Transverse colon (tissue), 4 donors: ENCODE data around the gene CYP4A11. TPM values are rescaled to one million over a fixed set of nuclear protein-coding genes. Genes with fewer than 3 reads are reported as not detected.
"Not testable (repeated sequence)": the region's sequence is repeated elsewhere in the genome, so short reads cannot be mapped to it uniquely, and the experiment has no call there.

Experiments
- DNase-seq: peaks from one replicate; pipeline ENCODE4 v3.0.0-alpha.2; 2019
- H3K27ac ChIP-seq, 4 donors: fragments of 200-600 bp; sonication (generic); 2 replicates each; pipeline ENCODE4 v1.5.1; 2016 to 2018; ENCODE audit warnings: inconsistent platforms in 4 of 4
- H3K27me3 ChIP-seq: fragments of 200-600 bp; sonication (generic); 2 replicates; pipeline ENCODE4 v1.5.1; 2017; ENCODE audit warnings: inconsistent platforms
- H3K36me3 ChIP-seq, 4 donors: fragments of 200-600 bp; sonication (generic); 2 replicates each; pipeline ENCODE4 v1.5.1; 2017 to 2019; ENCODE audit warnings: inconsistent platforms in 4 of 4
- H3K4me1 ChIP-seq, 4 donors: fragments of 200-600 bp; sonication (generic); 2 replicates each; pipeline ENCODE4 v1.5.1; 2017 to 2020; ENCODE audit warnings: inconsistent platforms in 4 of 4
- H3K4me3 ChIP-seq, 4 donors: fragments of 200-600 bp; sonication (generic); 1 replicate in 1 of 4; 2 replicates in 3 of 4; pipeline versions ENCODE4 v1.5.1 to v1.6.1; 2017 to 2019; ENCODE audit warnings: inconsistent platforms in 4 of 4
- H3K9me3 ChIP-seq, 2 donors: fragments of 200-600 bp; sonication (generic); 2 replicates each; pipeline ENCODE4 v1.5.1; 2017 to 2019; ENCODE audit warnings: inconsistent platforms in 2 of 2
- EP300 ChIP-seq: sonication (generic); formaldehyde crosslinking; IDR thresholded peaks from one replicate; pipeline ENCODE4 v1.6.1; 2017; ENCODE audit warnings: antibody characterized with exemption, low read depth
- POLR2A ChIP-seq: fragments of 450-650 bp; IDR thresholded peaks from one replicate; pipeline ENCODE4 v1.6.1; 2016; ENCODE audit warnings: antibody characterized with exemption, mild to moderate bottlenecking, moderate library complexity
- POLR2AphosphoS5 ChIP-seq, 3 donors: sonication (generic); formaldehyde crosslinking; IDR thresholded peaks; one replicate each; pipeline ENCODE4 v1.6.1; 2016; ENCODE audit warnings: antibody characterized with exemption in 3 of 3
- WGBS, 2 donors: methylation state at CpG; one replicate each; pipeline ENCODE4 v1.1.5; 2018; ENCODE audit warnings: low coverage in 1 of 2; 5-methylcytosine and 5-hydroxymethylcytosine counted together
- in situ Hi-C, 4 donors: fragments of 200-750 bp; cut with MboI; loops; one replicate each; pipeline versions ENCODE4 v1.15.0 to v1.15.1; 2017; ENCODE audit warnings: low sequenced_read_pairs in 3 of 4, low pct_ligation_motif_present in 1 of 4, low pct_unique_long_range_greater_than_20kb in 1 of 4
- intact Hi-C: fragments of 100-400 bp; cut with DNase I; formaldehyde crosslinking; loops from one replicate; pipeline ENCODE4 v1.15.1; 2023; ENCODE audit warnings: low total_unique reads
- total RNA-seq, 4 donors: library from RNA; depleted of rRNA; stranded (reverse); fragments of >200 nt; gene quantifications; one replicate each; pipeline ENCODE4 v1.1.0, GENCODE V29; 2016
- TF ChIP-seq, protein P1 (sequence below), 5 experiments: fragments of 200-600 bp in 3 of 5; fragments of 450-650 bp in 2 of 5; sonication (generic) in 3 of 5; IDR thresholded peaks; 1 replicate in 2 of 5; 2 replicates in 3 of 5; pipeline ENCODE4 v1.5.1; 2016 to 2017; ENCODE audit warnings: antibody characterized with exemption in 5 of 5, inconsistent platforms in 3 of 5, mild to moderate bottlenecking in 2 of 5, moderate library complexity in 1 of 5

CYP4A11 gene
- total RNA-seq, 4 donors from 2014 or later, result not detected

DNA sequence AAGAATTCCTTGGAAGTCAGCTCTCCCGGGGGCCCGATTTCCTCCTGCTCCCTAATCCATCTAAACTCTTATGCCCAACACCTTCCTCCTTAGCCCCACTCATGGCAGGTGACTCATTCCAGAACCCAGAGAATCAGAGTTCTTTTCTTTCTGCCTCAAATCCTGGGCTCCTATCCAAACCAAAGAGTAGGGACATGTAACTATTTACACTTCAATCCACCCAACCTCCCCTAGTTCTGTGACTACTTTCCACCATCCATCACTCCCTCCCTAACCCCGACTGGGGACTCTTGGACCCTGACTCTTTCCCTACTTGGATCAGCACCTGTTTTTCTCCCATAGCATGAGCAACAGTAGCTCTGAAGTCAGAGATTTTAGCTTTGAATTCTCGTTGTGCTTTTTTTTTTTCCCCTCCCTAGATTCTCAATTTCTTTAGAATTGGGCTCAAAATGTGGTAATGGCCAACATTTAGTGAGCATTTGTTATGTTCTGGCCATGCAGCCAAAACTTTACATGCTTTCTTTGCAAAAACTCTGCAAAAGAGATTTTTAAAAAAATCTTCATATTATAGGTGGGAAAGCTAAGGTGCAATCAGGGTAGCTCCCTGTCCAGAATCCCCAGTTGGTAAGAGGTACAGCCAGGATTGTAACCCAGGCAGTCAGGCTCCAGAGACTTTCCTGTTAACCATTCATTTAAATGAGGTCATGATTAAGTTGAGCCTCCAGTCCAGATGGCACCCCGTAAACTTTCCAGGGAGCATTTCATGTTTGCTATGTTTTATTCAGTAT, 7.5 kb upstream of the CYP4A11 start:
- Histone ChIP-seq H3K36me3 (no peaks in the 10 kb centered on the region), H3K27me3 (no peaks in the 10 kb centered on the region), H3K27ac (no peak overlapping the region), H3K4me1 (peaks cover 0 to 2% (median 0%) of the 10 kb centered on the region in 4 donors), H3K9me3 (no peaks in the 10 kb centered on the region), H3K4me3 (no peak overlapping the region)
- DNase-seq, result peak; percentile 13
- TF ChIP-seq POLR2A, result no peak
- TF ChIP-seq EP300, result no peak
- TF ChIP-seq, protein P1, sequence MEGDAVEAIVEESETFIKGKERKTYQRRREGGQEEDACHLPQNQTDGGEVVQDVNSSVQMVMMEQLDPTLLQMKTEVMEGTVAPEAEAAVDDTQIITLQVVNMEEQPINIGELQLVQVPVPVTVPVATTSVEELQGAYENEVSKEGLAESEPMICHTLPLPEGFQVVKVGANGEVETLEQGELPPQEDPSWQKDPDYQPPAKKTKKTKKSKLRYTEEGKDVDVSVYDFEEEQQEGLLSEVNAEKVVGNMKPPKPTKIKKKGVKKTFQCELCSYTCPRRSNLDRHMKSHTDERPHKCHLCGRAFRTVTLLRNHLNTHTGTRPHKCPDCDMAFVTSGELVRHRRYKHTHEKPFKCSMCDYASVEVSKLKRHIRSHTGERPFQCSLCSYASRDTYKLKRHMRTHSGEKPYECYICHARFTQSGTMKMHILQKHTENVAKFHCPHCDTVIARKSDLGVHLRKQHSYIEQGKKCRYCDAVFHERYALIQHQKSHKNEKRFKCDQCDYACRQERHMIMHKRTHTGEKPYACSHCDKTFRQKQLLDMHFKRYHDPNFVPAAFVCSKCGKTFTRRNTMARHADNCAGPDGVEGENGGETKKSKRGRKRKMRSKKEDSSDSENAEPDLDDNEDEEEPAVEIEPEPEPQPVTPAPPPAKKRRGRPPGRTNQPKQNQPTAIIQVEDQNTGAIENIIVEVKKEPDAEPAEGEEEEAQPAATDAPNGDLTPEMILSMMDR (IDR thresholded peaks at IDR 0.05), result no peak
- TF ChIP-seq POLR2AphosphoS5 (IDR thresholded peaks at IDR 0.05), result no peak
- intact Hi-C loops (no loop called here), in situ Hi-C loops (no loop called here)
- 21 to 38% methylated on average over 3 to 4 of the region's 5 CpGs for WGBS, 2 donors

DNA sequence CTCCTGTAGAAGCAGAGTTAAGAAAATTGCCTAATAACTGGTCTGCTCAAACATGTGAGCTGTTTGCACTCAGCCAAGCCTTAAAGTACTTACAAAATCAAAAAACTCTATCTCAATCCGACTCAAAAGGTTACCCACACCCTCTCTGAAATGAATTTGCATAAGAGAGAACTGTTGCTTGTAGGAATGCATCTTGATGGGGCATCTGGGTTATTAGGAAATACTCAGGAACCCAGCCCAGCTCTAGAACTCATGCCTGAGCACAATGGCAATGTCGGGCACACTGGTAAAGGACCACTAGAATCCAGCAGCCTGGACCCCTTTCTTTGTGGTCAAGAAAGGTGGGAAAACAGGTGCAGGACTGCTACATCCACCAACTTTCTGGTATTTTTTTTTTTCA, 6.4 kb upstream of the CYP4A11 start:
- H3K4me3 ChIP-seq, H3K36me3 ChIP-seq, H3K9me3 ChIP-seq, DNase-seq, intact Hi-C loops, H3K27me3 ChIP-seq, H3K27ac ChIP-seq, in situ Hi-C loops, H3K4me1 ChIP-seq: not testable (repeated sequence)
- WGBS, 2 donors, result 50 to 80% methylated on average over 1 to 2 of the region's 2 CpGs

DNA sequence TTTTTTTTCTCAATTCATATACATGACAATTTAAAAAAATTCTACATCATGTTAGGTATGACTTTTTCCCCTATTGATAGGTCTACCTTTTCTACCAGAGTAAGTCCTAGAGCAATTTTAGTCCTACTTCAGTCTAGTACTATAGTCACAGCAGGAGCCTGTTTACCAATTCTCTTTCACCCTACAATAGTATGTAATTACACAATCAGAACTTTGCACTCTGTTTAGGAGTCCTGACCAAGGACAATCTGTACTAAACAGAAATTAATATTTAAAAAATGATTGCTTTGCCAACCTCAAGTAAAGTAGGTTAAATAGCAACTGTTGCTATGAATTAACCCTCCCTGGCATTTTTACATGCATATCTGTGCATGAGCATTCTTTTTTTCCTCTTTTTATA, 810 bp upstream of the CYP4A11 start:
- in situ Hi-C loops, result no loop called here
- Histone ChIP-seq H3K36me3 (no peaks in the 10 kb centered on the region), H3K27me3 (no peaks in the 10 kb centered on the region), H3K27ac (no peak overlapping the region), H3K9me3 (no peaks in the 10 kb centered on the region), H3K4me3 (no peak overlapping the region), H3K4me1 (peaks cover 0 to 4% (median 0%) of the 10 kb centered on the region in 4 donors)
- intact Hi-C loops, result no loop called here
- TF ChIP-seq POLR2A (no peak), POLR2AphosphoS5 (IDR thresholded peaks at IDR 0.05) (no peak), EP300 (no peak)
- TF ChIP-seq, protein P1 (IDR thresholded peaks at IDR 0.05), result no peak
- DNase-seq, result no peak

DNA sequence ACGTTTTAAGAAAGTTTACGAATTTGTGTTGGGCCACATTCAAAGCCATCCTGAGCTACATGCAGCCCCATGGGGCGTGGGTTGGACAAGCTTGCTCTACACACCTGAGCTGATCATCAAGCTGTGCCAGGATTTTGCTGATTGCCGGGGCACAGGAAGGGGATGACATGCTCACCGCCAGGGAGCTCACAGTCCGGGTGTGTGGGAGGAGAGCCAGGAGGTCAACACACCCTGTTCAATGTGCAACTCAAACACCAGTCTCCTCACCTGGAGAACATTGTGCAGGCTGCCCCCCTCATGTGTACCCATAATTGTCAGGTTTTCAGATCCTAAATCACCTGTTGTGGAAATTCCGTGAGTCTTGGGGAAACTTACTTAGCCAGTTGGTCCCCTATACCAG, 969 bp downstream of the CYP4A11 start:
- H3K4me3 ChIP-seq, result no peak overlapping the region
- peaks cover 0 to 4% (median 0%) of the 10 kb centered on the region in 4 donors for H3K4me1 ChIP-seq
- H3K27me3 ChIP-seq, result no peaks in the 10 kb centered on the region
- peak; percentile 38 for DNase-seq
- no peaks in the 10 kb centered on the region for H3K36me3 ChIP-seq
- in situ Hi-C loops, result no loop called here
- no peak overlapping the region for H3K27ac ChIP-seq
- intact Hi-C loops, result no loop called here
- no peak for TF ChIP-seq POLR2A
- TF ChIP-seq EP300, result no peak
- TF ChIP-seq POLR2AphosphoS5 (IDR thresholded peaks at IDR 0.05), result no peak
- TF ChIP-seq, protein P1 (IDR thresholded peaks at IDR 0.05), result no peak
- H3K9me3 ChIP-seq, result no peaks in the 10 kb centered on the region
- WGBS, 2 donors, result 45 to 47% methylated on average over 2 to 7 of the region's 7 CpGs
